GM21723 (cell line): Measurements from ENCODE around the gene PHC3.
"Not testable (repeated sequence)": the region's sequence is repeated elsewhere in the genome, so short reads cannot be mapped to it uniquely, and the experiment has no call there.

Experiments used
- ATAC-seq: cut with Tn5 transposase; IDR thresholded peaks from one replicate; pipeline ENCODE4 v1.9.1; 2021; ENCODE audit warnings: mild to moderate bottlenecking, moderate library complexity; ENCODE audit not compliant: unreplicated experiment

The PHC3 gene

GRCh38 chr3:170180908-170181885, at the start of gene PHC3:
TSS of gene PHC3 (minus strand) at chr3:170181733. CDS start at chr3:170181715, 18 bp downstream.
- peak; percentile 77 for ATAC-seq

GRCh38 chr3:170228093-170228766, 46.7 kb upstream of the PHC3 start:
- no peak for ATAC-seq

- ATAC-seq = no peak
These were observed 45.0 kb upstream of the PHC3 start for GRCh38 chr3:170226426-170226960.

- ATAC-seq = no peak
These were observed 43.6 kb upstream of the PHC3 start for GRCh38 chr3:170225166-170225565.

GRCh38 chr3:170222647-170223541, 41.4 kb upstream of the PHC3 start:
- ATAC-seq = peak; percentile 39

- ATAC-seq = peak; percentile 97
These were observed 40.6 kb upstream of the PHC3 start, which contains the start of gene PRKCI for GRCh38 chr3:170221924-170222646. TSS of gene PRKCI (plus strand) at chr3:170222424. CDS start at chr3:170222670, 246 bp downstream.

- no peak for ATAC-seq
These were observed 39.3 kb upstream of the PHC3 start for GRCh38 chr3:170220871-170221270.

GRCh38 chr3:170219850-170220249, 38.3 kb upstream of the PHC3 start:
- ATAC-seq = no peak

GRCh38 chr3:170211668-170212067, 30.1 kb upstream of the PHC3 start:
- no peak for ATAC-seq

- ATAC-seq = no peak
These were observed 26.2 kb upstream of the PHC3 start for GRCh38 chr3:170207717-170208116.

GRCh38 chr3:170206164-170206762, 24.7 kb upstream of the PHC3 start:
- not testable (repeated sequence) for ATAC-seq

GRCh38 chr3:170205302-170205701, 23.8 kb upstream of the PHC3 start:
- no peak for ATAC-seq

GRCh38 chr3:170204509-170204908, 23.0 kb upstream of the PHC3 start:
- ATAC-seq = no peak

- no peak for ATAC-seq
These were observed 22.5 kb upstream of the PHC3 start for GRCh38 chr3:170204023-170204472.

GRCh38 chr3:170203457-170203856, 21.9 kb upstream of the PHC3 start:
- ATAC-seq = no peak

- no peak for ATAC-seq
These were observed 20.0 kb upstream of the PHC3 start for GRCh38 chr3:170201527-170201926.

GRCh38 chr3:170200987-170201386, 19.5 kb upstream of the PHC3 start:
- no peak for ATAC-seq

- ATAC-seq = no peak
These were observed 15.3 kb upstream of the PHC3 start for GRCh38 chr3:170196833-170197232.

GRCh38 chr3:170195759-170196158, 14.2 kb upstream of the PHC3 start:
- not testable (repeated sequence) for ATAC-seq
